ENCODE measurements around the gene BACH2.
"Not testable (repeated sequence)": the region's sequence is repeated elsewhere in the genome, so short reads cannot be mapped to it uniquely, and the experiment has no call there.

BACH2 gene

GRCh38 chr6:90168693-90169131, 127.9 kb downstream of the BACH2 start:
- TF ChIP-seq ZFX (IDR thresholded peaks at IDR 0.05) (no peak), CTCF (conservative IDR thresholded peaks at IDR 0.05) (no peak)
- H3K27ac ChIP-seq = no peak overlapping the region

- no peak overlapping the region for H3K27ac ChIP-seq
- no peak for TF ChIP-seq ZFX (IDR thresholded peaks at IDR 0.05)
- no peak for TF ChIP-seq CTCF (conservative IDR thresholded peaks at IDR 0.05)
Measured at GRCh38 chr6:90167514-90168379, 128.9 kb downstream of the BACH2 start.

- H3K27ac ChIP-seq = not testable (repeated sequence)
Measured at GRCh38 chr6:90166155-90166924, 130.3 kb downstream of the BACH2 start.

- H3K27ac ChIP-seq = no peak overlapping the region
- TF ChIP-seq CTCF (conservative IDR thresholded peaks at IDR 0.05) (no peak), ZFX (IDR thresholded peaks at IDR 0.05) (no peak)
Measured at GRCh38 chr6:90162648-90163387, 133.8 kb downstream of the BACH2 start.

- TF ChIP-seq CTCF (conservative IDR thresholded peaks at IDR 0.05) = no peak
- TF ChIP-seq ZFX (IDR thresholded peaks at IDR 0.05) = no peak
- H3K27ac ChIP-seq = no peak overlapping the region
Measured at GRCh38 chr6:90160013-90160412, 136.6 kb downstream of the BACH2 start.

- H3K27ac ChIP-seq = no peak overlapping the region
- TF ChIP-seq ZFX (IDR thresholded peaks at IDR 0.05) (no peak), CTCF (conservative IDR thresholded peaks at IDR 0.05) (no peak)
Measured at GRCh38 chr6:90159452-90159851, 137.2 kb downstream of the BACH2 start.

- no peak overlapping the region for H3K27ac ChIP-seq
- TF ChIP-seq ZFX (IDR thresholded peaks at IDR 0.05) (no peak), CTCF (conservative IDR thresholded peaks at IDR 0.05) (no peak)
Measured at GRCh38 chr6:90158936-90159335, 137.7 kb downstream of the BACH2 start.

Measured in C4-2B (cell line).